Stomach (tissue), 4 donors: ENCODE results near the gene CCL17.

Experiments used
- EP300 ChIP-seq: sonication (generic); formaldehyde crosslinking; IDR thresholded peaks from one replicate; pipeline ENCODE4 v1.6.1; 2017; ENCODE audit warnings: antibody characterized with exemption
- TF ChIP-seq, protein P1 (sequence below), 7 experiments: fragments of 450-650 bp in 4 of 7; fragments of 200-600 bp in 3 of 7; sonication (generic) in 3 of 7; IDR thresholded peaks; one replicate each; pipeline ENCODE4 v1.5.1; 2016 to 2019; ENCODE audit warnings: antibody characterized with exemption in 7 of 7, control low read depth in 2 of 7, mild to moderate bottlenecking in 1 of 7

DNA sequence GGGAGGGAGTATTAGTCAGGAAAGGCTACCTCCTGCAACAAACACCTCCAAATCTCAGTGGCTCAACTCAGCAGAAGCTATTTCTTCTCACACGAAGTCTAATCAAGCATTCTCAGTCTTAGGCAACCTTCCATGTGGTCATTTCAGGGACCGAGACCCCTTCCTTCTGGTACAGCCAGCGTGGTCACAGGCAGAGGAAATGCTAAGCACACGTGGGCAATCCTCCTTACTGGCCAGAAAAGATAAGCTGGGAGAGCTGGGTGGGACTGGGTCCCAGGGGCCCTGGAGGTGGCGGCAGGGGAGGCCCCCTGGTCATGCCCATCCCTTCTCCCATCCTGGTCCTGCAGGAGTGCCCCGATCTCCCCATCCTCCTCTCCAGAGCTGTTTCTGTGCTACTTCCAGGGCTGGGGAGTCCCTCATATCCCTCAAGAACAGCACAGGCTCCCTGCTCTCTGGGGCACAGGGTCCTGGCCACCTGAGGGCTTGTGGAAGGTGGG is 38.0 kb upstream of the CCL17 start:
- TF ChIP-seq, protein P1, sequence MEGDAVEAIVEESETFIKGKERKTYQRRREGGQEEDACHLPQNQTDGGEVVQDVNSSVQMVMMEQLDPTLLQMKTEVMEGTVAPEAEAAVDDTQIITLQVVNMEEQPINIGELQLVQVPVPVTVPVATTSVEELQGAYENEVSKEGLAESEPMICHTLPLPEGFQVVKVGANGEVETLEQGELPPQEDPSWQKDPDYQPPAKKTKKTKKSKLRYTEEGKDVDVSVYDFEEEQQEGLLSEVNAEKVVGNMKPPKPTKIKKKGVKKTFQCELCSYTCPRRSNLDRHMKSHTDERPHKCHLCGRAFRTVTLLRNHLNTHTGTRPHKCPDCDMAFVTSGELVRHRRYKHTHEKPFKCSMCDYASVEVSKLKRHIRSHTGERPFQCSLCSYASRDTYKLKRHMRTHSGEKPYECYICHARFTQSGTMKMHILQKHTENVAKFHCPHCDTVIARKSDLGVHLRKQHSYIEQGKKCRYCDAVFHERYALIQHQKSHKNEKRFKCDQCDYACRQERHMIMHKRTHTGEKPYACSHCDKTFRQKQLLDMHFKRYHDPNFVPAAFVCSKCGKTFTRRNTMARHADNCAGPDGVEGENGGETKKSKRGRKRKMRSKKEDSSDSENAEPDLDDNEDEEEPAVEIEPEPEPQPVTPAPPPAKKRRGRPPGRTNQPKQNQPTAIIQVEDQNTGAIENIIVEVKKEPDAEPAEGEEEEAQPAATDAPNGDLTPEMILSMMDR (IDR thresholded peaks at IDR 0.05), result no peak
- no peak for TF ChIP-seq EP300
